Dedifferentiated amniotic fluid mesenchymal stem cell (primary cell): ENCODE data around the gene MVB12B.
"Not testable (repeated sequence)": the region's sequence is repeated elsewhere in the genome, so short reads cannot be mapped to it uniquely, and the experiment has no call there.

Source experiments
- DNase-seq: peaks from one replicate; pipeline ENCODE4 v3.0.0-alpha.2; 2016; ENCODE audit errors: extremely low spot score

The MVB12B gene

GRCh38 chr9:126326228-126327005 lies at the start of gene MVB12B:
Gene MVB12B, plus strand, starts transcription at chr9:126326829. Its CDS starts 101 bp downstream, at chr9:126326930.
- DNase-seq = no peak

GRCh38 chr9:126283799-126284465 lies 42.7 kb upstream of the MVB12B start:
- no peak for DNase-seq

DNA sequence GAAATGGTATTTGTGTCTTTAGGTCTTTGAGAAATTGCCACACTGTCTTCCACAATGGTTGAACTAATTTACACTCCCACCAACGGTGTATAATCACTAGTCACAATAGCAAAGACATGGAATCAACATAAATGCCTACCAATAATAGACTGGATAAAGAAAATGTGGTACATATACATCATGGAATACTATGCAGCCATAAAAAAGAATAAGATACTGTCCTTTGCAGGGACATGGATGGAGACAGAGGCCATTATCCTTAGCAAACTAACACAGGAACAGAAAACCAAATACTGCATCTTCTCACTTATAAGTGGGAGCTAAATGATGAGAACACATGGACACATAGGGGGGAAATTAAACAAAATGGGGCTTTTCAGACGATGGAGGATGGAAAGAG lies 41.0 kb upstream of the MVB12B start:
- DNase-seq = not testable (repeated sequence)

GRCh38 chr9:126287166-126287866 lies 39.3 kb upstream of the MVB12B start:
- DNase-seq = no peak

- DNase-seq = no peak
These were observed 35.8 kb upstream of the MVB12B start for GRCh38 chr9:126290871-126291270.

GRCh38 chr9:126291925-126292324 lies 34.7 kb upstream of the MVB12B start:
- DNase-seq = no peak

- no peak for DNase-seq
These were observed 33.7 kb upstream of the MVB12B start for GRCh38 chr9:126292736-126293521.

DNA sequence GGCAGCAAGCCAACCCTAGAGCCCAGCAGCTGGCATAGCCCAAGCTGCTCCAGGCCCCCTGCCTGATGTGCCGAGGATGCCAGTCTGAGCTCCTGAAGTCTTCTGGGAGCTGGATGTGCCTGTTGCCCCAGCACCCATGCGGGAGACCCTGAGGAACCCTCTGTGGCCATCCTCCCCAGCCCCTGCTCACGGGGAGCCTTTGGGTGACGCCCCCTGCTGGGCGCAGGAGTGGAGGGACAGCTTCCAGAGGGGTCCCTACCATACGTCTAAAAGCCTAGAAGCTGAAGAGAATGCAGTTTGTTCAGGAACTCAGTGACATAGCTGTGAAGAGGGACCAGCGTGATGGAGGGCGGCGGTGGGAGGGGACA lies 33.1 kb upstream of the MVB12B start:
- DNase-seq = no peak

- no peak for DNase-seq
These were observed 32.1 kb upstream of the MVB12B start for GRCh38 chr9:126294331-126295081.

DNA sequence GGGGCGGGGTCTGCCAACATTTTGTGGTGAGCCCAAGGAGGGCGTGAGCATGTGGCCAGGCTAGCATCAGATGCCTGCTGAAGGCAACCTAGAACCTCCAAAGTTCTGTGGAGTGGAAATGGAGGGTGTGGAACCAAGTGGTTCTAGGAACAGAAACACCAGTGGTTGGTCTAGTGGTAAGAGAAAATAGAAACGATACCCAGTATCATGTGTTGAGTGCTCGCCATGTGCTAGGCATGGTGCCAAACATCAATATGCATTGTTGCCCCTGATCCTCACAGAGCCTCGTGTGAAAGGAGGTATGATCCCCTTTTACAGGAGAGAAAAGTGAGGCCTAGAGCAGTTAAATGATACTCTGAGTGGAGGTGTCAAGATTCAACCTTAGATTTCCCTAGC lies 31.5 kb upstream of the MVB12B start:
- no peak for DNase-seq

GRCh38 chr9:126295516-126295915 lies 31.1 kb upstream of the MVB12B start:
- DNase-seq = no peak

- no peak for DNase-seq
These were observed 30.6 kb upstream of the MVB12B start for GRCh38 chr9:126295936-126296600.

DNA sequence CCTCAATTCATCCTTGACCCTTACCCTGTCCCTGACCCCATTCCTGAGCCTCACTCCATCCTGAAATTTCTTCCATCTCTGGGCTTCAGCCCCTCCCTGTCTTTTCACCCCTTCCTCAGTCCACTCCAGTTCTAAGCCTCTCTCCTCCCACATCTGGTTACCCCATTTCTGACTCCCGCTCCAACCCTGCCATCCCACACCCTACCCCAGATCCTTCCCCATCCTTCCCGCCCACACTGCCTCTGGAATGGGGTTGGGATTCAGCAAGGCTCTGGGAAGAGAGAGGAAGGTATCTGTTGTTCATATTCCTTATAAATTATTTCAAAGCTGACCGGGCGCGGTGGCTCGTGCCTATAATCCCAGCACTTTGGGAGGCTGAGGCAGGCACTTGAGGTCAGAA lies 29.9 kb upstream of the MVB12B start:
- DNase-seq = no peak

DNA sequence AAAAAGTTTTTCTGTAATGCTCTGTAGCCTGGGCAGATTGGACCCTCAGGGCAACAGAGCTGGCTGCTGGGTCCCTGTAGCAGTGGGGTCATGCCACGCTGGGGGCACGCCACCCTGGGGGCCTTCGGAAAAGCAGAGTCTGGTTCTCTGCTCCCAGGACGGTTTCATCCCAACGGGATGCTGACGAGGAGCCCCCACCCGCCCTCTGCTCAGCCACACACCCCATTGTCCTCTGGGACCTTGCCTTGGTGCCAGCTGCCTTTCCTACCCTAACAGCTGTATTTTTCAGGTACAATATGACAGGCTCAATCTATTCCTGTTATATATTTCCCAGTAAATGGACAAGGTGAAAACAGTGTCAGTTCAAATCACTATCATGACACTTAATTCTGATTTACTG lies 29.0 kb upstream of the MVB12B start:
- no peak for DNase-seq

- no peak for DNase-seq
These were observed 28.4 kb upstream of the MVB12B start for GRCh38 chr9:126298063-126298801.

GRCh38 chr9:126299706-126300276 lies 26.8 kb upstream of the MVB12B start:
- DNase-seq = no peak

DNA sequence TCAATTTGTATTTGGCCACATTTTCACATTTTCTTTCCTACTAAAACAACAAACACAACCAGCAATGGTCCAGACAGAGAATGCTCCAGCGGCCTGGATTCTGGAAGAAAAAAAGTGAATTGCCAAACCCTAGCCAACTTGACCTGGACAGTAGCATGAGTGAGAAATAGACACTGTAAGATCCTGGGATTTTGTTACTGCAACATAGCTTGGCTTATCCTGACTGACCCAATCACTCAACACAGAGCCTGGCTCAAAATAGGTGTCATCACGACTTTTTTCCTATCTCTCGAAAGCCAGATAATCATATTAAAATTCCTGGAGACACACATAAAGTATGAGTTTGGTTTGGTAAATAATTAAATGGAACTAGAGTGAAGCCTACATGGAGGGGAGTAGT lies 25.4 kb upstream of the MVB12B start:
- no peak for DNase-seq

GRCh38 chr9:126301985-126302603 lies 24.5 kb upstream of the MVB12B start:
- no peak for DNase-seq

DNA sequence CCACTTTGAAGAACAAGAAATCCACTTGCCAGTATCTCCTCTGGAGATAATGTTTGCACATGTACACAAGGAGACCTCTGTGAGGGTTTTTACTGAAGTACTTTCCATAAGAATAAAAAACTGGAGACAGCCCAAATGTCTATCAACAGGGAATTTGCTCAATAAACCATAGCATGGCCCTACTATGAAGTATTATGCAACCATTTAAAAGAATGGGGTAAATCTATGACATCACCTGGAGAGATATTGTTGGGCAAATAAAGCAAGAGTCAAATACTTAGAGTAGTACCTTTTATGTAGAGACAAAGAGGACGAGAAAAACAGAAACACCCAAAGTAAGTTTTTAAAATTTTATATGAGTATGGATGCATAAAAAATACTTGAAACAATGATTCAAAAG lies 23.9 kb upstream of the MVB12B start:
- DNase-seq = no peak
